Embryonic facial prominence (tissue), 1 donor: ENCODE data around the gene HOXB3.
"Not testable (repeated sequence)": the region's sequence is repeated elsewhere in the genome, so short reads cannot be mapped to it uniquely, and the experiment has no call there.

Experiments used
- DNase-seq: peaks from one replicate; pipeline ENCODE4 v3.0.0-alpha.2; 2016; ENCODE audit errors: extremely low spot score

Gene HOXB3

DNA sequence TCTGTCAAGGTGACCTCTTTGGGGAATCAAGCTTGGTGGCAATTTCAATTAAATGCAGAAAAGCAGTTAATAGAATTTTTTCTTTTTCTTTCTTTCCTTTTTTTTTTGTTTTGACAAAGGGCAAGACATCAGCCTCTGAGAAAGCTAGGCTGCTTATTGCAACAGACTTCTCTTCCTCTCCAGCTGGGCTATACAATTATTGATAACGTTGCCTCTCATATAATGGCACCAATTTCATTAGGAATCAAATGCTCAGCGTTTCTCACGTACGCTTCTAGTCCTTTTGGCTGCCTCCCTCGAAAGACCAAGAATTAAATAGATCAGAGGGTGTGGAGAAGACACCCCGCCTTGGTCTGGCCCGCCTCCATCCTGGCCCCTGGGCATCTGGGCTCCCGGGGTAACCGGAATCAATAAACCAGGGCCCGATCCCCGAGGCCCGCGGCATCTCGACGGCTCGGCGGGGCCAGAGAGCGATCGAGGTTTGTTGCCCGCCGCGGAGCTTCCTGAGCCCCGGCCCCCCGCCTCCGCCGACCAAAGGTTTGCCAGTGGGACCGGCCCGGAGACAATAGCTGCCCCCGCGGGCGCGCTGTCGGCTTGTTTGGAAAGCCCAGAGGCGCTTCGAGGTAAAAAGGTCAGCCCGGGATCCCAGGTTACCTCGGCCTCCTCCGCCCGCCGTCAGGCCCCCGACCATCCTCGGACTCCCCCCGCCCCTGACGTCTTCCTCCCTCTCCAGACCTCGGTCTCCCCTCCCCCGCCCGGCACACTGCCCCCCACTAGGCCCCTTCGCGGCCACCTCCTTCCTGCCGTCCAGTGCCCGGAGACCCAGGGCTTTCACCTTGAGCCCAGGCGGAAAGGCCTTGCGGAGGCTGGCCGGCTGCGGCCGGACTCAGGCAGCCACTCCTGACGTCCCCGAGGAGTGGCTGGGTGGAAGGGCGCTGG is 63.2 kb downstream of the HOXB3 start:
- no peak for DNase-seq

DNA sequence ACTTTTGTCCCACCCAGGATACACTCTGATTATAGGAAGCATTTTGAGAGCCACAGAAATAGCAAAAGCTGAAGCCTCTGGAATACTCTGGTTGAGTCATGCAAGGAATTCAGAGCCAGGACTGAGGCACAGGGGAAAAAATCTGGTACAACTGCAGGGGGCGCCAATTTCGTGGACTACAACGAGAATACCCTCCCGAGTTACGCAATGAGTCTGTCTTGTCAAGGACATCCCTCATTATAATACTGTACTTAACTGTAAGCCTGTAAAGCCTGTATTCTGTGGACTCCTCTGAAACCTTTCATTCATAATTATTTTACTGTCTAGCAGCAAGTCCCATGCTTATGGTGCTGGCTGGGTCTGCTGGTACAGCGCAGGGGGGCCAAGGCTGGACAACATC is 67.0 kb downstream of the HOXB3 start:
- DNase-seq: no peak

GRCh38 chr17:48522031-48522653 is 67.9 kb downstream of the HOXB3 start:
- no peak for DNase-seq

- no peak for DNase-seq
These were observed 69.4 kb downstream of the HOXB3 start for GRCh38 chr17:48520631-48521079.

- no peak for DNase-seq
These were observed 70.6 kb downstream of the HOXB3 start for GRCh38 chr17:48519427-48519826.

GRCh38 chr17:48517478-48517877 is 72.6 kb downstream of the HOXB3 start:
- DNase-seq: no peak

DNA sequence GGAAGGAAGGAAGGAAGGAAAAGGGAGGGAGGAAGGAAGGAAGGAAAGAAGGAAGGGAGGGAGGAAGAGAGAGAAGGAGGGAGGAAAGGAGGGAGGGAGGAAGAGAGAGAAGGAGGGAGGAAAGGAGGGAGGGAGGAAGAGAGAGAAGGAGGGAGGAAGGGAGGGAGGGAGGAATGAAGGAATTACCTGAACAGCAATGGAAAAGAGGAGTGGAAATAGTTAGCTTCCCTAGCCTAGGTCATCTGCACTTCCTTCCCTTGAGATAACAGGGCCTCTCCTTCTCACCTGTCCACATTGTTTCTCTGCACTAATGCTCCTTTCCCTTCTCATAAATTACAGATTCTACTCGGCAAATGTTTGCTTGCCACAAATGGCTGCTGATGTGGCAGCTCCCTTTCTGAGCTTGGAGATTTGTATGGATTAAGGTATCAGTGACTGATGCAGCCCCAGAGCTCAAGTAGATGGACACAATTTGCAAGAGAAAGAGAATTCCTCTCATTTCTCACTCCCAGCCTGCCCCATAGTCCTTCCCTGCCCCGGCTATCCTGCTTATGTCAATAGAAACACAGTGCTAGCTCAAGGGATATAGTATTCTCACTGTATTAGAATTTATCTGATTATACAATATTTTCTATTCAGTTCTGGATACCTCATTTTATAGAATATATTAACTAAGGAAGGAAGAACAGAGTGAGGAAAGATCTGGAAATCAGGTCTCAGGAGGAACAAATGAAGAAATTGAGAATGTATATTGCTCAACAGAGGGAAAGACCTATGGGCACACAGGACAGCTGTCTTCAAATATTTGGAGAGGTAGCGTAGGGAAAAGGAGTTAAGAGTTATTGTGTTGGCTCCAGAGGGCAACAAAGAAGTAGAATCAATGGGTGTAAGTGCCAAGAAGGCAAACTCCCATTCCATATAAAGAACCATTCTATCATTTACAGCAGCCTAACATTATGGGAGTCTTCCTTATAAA is 73.8 kb downstream of the HOXB3 start:
- no peak for DNase-seq

DNA sequence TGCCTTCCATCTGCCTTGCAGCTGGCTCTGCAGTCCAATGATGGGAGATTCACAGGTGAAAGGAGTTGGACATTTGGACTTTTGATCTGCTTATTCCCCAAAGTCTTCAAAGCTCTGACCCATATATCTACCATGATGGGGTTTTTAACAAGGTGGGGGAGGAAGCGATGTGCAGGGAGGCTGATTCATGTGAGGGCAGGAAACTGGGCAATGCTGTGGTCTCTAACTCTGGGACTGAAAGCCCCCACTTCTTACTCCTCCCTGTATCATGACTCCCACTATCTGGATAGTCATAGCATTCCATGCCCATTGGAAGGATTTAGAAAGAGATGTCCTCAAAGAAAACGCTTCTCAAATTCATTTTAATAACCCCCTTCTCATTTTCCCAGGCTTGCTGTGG is 75.6 kb downstream of the HOXB3 start:
- no peak for DNase-seq

DNA sequence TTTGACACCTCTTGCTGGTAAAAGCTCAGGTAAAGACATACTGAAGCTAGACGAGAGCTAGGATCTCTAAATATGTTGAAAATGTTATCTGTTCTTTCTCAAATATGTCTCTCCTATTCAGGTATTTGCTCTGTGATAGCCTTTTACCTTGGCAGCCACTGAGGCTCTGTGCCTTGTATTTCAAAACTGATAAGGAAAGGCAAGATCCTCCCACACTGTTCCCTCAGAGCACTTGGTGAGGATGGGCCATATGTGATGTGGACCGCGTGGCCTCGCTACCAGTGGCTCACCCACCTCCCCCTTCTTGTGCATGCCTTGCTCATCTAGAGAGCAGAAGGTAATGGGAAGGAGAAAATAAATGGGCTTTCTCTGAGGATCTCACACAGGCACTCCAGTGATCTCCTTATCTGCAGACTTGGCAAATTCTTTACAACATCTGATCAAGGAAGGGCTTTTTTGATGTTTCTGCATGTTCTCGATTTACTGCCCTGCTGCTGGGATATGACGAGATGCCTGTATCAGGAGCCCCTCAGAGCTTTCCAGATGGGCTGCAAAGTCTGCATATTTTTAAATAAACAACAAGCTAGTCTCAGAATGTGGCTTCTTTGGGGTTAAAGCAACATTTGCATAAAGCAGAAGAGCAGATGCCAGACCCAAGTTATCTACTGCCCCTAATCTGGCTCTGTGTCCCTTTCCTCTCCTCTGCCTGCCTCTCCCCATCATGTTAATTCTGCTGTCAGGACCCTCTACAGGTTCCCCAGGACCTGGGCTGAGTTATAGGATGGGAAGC is 76.2 kb downstream of the HOXB3 start:
- DNase-seq: no peak

DNA sequence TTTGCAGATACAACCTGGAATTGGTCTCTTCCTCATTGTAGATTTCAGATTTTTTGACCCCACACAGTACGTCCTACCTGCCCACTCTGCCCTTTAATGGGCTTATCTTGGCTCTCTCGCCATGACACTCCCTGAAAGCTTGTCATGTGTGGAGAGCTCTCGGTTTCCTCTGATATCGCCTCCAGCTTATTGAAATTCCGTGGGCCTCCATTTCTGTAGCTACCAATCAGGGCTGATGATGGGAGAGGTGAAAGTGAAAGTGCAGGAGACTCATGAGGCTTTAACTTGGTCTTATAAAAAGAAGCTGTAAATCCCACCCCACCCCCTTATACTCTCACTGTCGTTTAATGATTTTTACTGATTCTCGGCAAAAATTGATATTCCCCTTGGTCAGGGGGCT is 76.9 kb downstream of the HOXB3 start:
- DNase-seq: no peak

GRCh38 chr17:48510761-48511604 is 79.1 kb downstream of the HOXB3 start:
- DNase-seq: no peak

DNA sequence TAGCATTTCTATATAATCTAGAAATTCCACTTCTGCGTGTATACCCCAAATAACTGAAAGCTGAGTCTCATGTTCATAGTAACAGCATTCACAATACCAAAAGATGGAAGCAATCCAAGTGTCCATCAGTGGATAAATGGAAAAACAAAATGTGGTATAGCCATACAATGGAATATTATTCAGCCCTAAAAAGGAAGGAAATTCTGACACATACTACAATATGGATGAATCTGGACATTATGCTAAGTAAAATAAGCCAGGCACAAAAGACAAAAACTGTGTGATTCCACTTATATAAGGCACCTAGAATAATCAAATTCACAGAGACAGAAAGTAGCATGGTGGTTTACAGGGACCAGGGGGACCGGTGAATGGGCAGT is 79.7 kb downstream of the HOXB3 start:
- DNase-seq: no peak

DNA sequence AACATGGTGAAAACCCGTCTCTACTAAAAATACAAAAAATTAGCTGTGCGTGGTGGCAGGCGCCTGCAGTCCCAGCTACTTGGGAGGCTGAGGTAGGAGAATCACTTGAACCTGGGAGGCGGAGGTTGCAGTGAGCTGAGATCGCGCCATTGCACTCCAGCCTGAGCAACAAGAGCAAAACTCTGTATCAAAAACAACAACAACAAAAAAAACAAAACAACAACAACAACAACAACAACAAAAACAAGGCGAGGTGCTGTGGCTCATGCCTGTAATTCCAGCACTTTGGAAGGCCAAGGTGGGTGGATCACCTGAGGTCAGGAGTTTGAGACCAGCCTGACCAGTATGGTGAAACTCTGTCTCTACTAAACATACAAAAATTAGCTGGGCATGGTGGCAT is 80.3 kb downstream of the HOXB3 start:
- DNase-seq: not testable (repeated sequence)

GRCh38 chr17:48506246-48506645 is 83.8 kb downstream of the HOXB3 start:
- no peak for DNase-seq

DNA sequence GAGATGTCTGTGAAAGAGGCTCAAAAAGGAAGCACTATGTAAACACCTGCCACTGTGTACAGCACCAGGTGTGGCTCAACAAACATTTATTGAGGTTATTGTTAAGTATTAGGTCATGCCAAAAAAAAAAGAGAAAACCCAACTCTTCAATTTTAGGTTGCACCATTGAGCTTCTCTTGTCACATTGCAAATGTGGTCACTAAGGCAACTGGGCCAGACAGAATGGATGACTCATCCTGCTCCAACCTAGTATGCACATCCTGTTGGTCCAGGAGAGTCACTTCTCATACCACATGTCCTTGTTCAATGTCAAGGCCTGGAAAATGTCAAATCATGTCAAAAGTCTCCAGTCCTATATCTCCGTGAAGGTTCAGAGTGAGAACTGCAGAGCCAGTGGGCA is 84.3 kb downstream of the HOXB3 start:
- DNase-seq: no peak

GRCh38 chr17:48504953-48505352 is 85.1 kb downstream of the HOXB3 start:
- DNase-seq: no peak

DNA sequence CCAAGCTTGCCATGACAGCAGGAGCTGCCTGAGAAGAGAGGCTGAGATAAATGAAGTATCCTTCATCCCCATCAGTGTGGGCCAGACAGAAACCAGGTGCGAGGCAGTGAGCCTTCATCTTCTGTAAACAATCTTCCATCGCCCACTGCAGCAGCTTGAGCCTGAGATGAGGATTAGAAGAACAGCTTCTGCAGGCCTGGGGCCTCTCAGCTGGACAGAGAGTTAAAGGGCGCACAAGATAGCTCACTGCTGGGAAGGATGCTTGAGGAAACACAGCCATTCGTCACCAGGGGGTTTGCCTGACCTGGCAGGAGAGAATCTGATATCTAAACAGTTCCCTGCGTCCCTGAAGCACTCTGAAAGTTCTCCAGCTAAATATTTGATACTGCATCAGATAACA is 86.3 kb downstream of the HOXB3 start:
- no peak for DNase-seq

- DNase-seq: no peak
These were observed 87.1 kb downstream of the HOXB3 start for GRCh38 chr17:48502901-48503300.

GRCh38 chr17:48502312-48502711 is 87.7 kb downstream of the HOXB3 start:
- no peak for DNase-seq
